K562 (cell line): ENCODE results near the gene C15orf62. TPM values are rescaled to one million over a fixed set of nuclear protein-coding genes. Genes with fewer than 3 reads are reported as not detected.

Source experiments
- BCL6 ChIP-seq: fragments of 250-450 bp; sonication (Bioruptor Pico); IDR thresholded peaks from 2 replicates; pipeline ENCODE4 v1.4.0; 2020
- CHD1 ChIP-seq: fragments of 200-600 bp; sonication (generic); IDR thresholded peaks from one replicate; pipeline ENCODE4 v1.6.1; 2012; ENCODE audit warnings: mild to moderate bottlenecking, moderate library complexity, low read length, inconsistent platforms
- FOXK1 ChIP-seq: sonication (generic); formaldehyde crosslinking; IDR thresholded peaks from 2 replicates; pipeline ENCODE4 v1.8.0; 2022; ENCODE audit warnings: missing genetic modification reagents, mild to moderate bottlenecking, borderline replicate concordance
- KLF1 ChIP-seq: fragments of 450-650 bp; IDR thresholded peaks from 2 replicates; pipeline ENCODE4 v1.6.1; 2016; ENCODE audit warnings: missing genetic modification characterization, missing compliant biosample characterization
- KLF10 ChIP-seq: fragments of 250-450 bp; sonication (Bioruptor Pico); IDR thresholded peaks from 2 replicates; pipeline ENCODE4 v1.6.1; 2021; ENCODE audit warnings: matching md5 sums
- NR3C1 ChIP-seq: sonication (generic); formaldehyde crosslinking; IDR thresholded peaks from 2 replicates; pipeline ENCODE4 v1.8.1; 2022; ENCODE audit warnings: missing genetic modification reagents
- NR4A1 ChIP-seq, 2 experiments: fragments of 250-450 bp in 1 of 2; fragments of 450-650 bp in 1 of 2; sonication (Bioruptor Pico) in 1 of 2; IDR thresholded peaks; 2 replicates each; pipeline versions ENCODE4 v1.4.0 to v1.6.1; 2016 to 2020; ENCODE audit warnings: mild to moderate bottlenecking in 2 of 2, missing compliant biosample characterization in 1 of 2, missing genetic modification characterization in 1 of 2, moderate library complexity in 1 of 2
- RB1 ChIP-seq: fragments of 450-650 bp; IDR thresholded peaks from 2 replicates; pipeline ENCODE4 v1.6.1; 2017; ENCODE audit warnings: low read depth, mild to moderate bottlenecking
- SMAD2 ChIP-seq: fragments of 150-350 bp; IDR thresholded peaks from 2 replicates; pipeline ENCODE4 v1.6.1; 2014; ENCODE audit warnings: low read depth, mild to moderate bottlenecking, low read length
- ZC3H8 ChIP-seq: fragments of 450-650 bp; IDR thresholded peaks from 2 replicates; pipeline ENCODE4 v1.6.1; 2017
- ZNF668 ChIP-seq: fragments of 250-450 bp; sonication (Bioruptor Pico); IDR thresholded peaks from 2 replicates; pipeline ENCODE4 v1.8.0; 2022; ENCODE audit warnings: mild to moderate bottlenecking, inconsistent platforms
- ZNF699 ChIP-seq: fragments of 250-450 bp; sonication (Bioruptor Pico); IDR thresholded peaks from 2 replicates; pipeline ENCODE4 v1.8.0; 2021; ENCODE audit warnings: mild to moderate bottlenecking, moderate library complexity; ENCODE audit not compliant: insufficient replicate concordance
- ZNF764 ChIP-seq: fragments of 250-450 bp; sonication (Bioruptor Pico); IDR thresholded peaks from 2 replicates; pipeline ENCODE4 v1.4.0; 2020; ENCODE audit warnings: low read depth, mild to moderate bottlenecking, moderate library complexity
- ZNF778 ChIP-seq: fragments of 450-650 bp; formaldehyde crosslinking; IDR thresholded peaks from 2 replicates; pipeline ENCODE4 v1.4.0; 2020; ENCODE audit warnings: mild to moderate bottlenecking, moderate library complexity
- polyA plus RNA-seq, 8 experiments: library from polyadenylated mRNA; depleted of rRNA in 4 of 8; stranded (reverse) in 5 of 8; unstranded in 3 of 8; fragments of >200 nt; fragmentation: Nextera tagmentation in 2 of 8; fragmentation: Illumina TruSeq in 1 of 8; extraction: Ambion mirVana in 2 of 8; extraction: Trizol in 1 of 8; gene quantifications; 2 replicates each; pipeline versions ENCODE4 v1.2.1 to v1.2.3, GENCODE V29; 2011 to 2014; ENCODE audit warnings: inconsistent platforms in 1 of 8, missing spikeins in 1 of 8
- total RNA-seq, 7 experiments: library from RNA; depleted of rRNA in 6 of 7; stranded (reverse); fragments of >200 nt in 6 of 7; fragmentation: Illumina TruSeq in 2 of 7; extraction: Trizol in 2 of 7; gene quantifications; 2 replicates each; pipeline versions ENCODE4 v1.2.1 to v1.2.3, GENCODE V29; 2011 to 2021; ENCODE audit warnings: low replicate concordance in 1 of 7
- TF ChIP-seq, protein P1 (sequence below): fragments of 200-800 bp; sonication (Bioruptor generic); IDR thresholded peaks from 2 replicates; pipeline ENCODE4 v1.6.1; 2016; ENCODE audit warnings: missing genetic modification characterization, missing compliant biosample characterization
- TF ChIP-seq, protein P2 (sequence below): sonication (generic); formaldehyde crosslinking; IDR thresholded peaks from 2 replicates; pipeline ENCODE4 v1.9.0; 2022; ENCODE audit warnings: mild to moderate bottlenecking, missing genetic modification reagents
- TF ChIP-seq, protein P3 (sequence below): fragments of 250-450 bp; sonication (Bioruptor Pico); IDR thresholded peaks from 2 replicates; pipeline ENCODE4 v1.4.0; 2020; ENCODE audit warnings: borderline replicate concordance
- TF ChIP-seq, protein P4 (sequence below): sonication (generic); formaldehyde crosslinking; IDR thresholded peaks from 2 replicates; pipeline ENCODE4 v1.8.1; 2022; ENCODE audit warnings: missing genetic modification reagents
- TF ChIP-seq, protein P5 (sequence below): sonication (generic); IDR thresholded peaks from 2 replicates; pipeline ENCODE4 v1.6.1; 2016

Gene C15orf62
- total and polyA plus RNA-seq, 9 of the 15 experiments (the other 6 are each of a cell fraction or from before 2014, with no cell fraction given) = 0.01 to 0.76 (median 0.30) TPM; not detected in 1

DNA sequence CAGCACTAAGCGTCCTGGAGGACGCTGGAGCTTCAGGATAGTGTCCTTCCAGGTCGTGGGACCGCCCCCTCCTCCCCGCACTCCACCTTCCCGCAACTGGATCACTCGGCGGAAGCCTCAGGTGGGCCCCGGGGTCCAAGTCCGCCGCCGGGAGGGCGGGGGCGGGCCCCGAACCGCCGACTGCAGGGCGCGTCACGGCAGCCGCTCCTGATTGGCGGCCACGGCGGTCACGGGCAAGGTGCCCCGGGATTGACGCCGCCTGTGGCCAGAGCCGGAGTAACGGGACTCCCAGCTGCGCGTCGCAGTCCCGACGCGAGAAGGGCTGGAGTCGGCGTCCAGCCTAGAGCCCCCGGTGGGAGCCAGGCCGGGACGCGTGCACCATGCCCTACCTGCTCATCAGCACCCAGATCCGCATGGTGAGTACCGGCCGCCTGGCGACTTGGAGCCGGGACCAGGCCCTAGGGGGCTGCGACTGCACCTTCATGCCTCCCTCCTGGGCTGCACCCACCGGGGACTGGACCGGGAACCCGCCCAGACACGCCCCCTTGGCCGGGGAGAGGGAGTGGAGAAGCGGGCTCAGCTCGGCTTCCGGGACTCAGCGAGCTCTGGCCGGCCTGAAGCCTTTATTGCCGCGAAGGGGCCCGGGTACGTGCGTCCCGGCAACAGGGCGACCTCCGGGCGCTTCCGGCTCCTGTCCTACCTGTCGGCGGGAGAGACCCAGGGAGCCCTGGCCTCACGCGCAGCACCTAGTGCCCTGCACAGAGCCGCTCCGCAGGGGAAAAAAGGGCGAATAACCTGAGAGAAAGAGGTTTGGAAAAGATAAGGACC, 5.8 kb upstream of the C15orf62 start, which contains the start of gene GCHFR (continued):
- TF ChIP-seq ZNF764 (CRISPR knock-in tag) = no peak
- TF ChIP-seq, protein P1, sequence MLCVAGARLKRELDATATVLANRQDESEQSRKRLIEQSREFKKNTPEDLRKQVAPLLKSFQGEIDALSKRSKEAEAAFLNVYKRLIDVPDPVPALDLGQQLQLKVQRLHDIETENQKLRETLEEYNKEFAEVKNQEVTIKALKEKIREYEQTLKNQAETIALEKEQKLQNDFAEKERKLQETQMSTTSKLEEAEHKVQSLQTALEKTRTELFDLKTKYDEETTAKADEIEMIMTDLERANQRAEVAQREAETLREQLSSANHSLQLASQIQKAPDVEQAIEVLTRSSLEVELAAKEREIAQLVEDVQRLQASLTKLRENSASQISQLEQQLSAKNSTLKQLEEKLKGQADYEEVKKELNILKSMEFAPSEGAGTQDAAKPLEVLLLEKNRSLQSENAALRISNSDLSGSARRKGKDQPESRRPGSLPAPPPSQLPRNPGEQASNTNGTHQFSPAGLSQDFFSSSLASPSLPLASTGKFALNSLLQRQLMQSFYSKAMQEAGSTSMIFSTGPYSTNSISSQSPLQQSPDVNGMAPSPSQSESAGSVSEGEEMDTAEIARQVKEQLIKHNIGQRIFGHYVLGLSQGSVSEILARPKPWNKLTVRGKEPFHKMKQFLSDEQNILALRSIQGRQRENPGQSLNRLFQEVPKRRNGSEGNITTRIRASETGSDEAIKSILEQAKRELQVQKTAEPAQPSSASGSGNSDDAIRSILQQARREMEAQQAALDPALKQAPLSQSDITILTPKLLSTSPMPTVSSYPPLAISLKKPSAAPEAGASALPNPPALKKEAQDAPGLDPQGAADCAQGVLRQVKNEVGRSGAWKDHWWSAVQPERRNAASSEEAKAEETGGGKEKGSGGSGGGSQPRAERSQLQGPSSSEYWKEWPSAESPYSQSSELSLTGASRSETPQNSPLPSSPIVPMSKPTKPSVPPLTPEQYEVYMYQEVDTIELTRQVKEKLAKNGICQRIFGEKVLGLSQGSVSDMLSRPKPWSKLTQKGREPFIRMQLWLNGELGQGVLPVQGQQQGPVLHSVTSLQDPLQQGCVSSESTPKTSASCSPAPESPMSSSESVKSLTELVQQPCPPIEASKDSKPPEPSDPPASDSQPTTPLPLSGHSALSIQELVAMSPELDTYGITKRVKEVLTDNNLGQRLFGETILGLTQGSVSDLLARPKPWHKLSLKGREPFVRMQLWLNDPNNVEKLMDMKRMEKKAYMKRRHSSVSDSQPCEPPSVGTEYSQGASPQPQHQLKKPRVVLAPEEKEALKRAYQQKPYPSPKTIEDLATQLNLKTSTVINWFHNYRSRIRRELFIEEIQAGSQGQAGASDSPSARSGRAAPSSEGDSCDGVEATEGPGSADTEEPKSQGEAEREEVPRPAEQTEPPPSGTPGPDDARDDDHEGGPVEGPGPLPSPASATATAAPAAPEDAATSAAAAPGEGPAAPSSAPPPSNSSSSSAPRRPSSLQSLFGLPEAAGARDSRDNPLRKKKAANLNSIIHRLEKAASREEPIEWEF = 0 out of 2 replicates have a peak, but pooled peaks have one; percentile 16
- TF ChIP-seq ZNF668 (CRISPR knock-in tag) = no peak
- TF ChIP-seq, protein P2, sequence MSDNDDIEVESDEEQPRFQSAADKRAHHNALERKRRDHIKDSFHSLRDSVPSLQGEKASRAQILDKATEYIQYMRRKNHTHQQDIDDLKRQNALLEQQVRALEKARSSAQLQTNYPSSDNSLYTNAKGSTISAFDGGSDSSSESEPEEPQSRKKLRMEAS (CRISPR knock-in tag) = no peak; the same call in 1 of the 2 replicates
- no peak for TF ChIP-seq CHD1
- peak; percentile 75 for TF ChIP-seq RB1
- no peak for TF ChIP-seq KLF10
- TF ChIP-seq NR4A1 (CRISPR knock-in tag; IDR thresholded peaks at IDR 0.05) = no peak
- 0 out of 2 replicates have a peak, but pooled peaks have one; percentile 35 for TF ChIP-seq NR4A1 (tag; IDR thresholded peaks at IDR 0.05)
- no peak for TF ChIP-seq NR3C1 (CRISPR knock-in tag)
- no peak for TF ChIP-seq SMAD2
- TF ChIP-seq, protein P3, sequence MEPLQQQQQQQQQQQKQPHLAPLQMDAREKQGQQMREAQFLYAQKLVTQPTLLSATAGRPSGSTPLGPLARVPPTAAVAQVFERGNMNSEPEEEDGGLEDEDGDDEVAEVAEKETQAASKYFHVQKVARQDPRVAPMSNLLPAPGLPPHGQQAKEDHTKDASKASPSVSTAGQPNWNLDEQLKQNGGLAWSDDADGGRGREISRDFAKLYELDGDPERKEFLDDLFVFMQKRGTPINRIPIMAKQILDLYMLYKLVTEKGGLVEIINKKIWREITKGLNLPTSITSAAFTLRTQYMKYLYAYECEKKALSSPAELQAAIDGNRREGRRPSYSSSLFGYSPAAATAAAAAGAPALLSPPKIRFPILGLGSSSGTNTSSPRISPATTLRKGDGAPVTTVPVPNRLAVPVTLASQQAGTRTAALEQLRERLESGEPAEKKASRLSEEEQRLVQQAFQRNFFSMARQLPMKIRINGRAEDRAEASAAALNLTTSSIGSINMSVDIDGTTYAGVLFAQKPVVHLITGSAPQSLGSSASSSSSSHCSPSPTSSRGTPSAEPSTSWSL (CRISPR knock-in tag) = no peak
- TF ChIP-seq KLF1 = no peak
- no peak for TF ChIP-seq ZNF699
- TF ChIP-seq, protein P4, sequence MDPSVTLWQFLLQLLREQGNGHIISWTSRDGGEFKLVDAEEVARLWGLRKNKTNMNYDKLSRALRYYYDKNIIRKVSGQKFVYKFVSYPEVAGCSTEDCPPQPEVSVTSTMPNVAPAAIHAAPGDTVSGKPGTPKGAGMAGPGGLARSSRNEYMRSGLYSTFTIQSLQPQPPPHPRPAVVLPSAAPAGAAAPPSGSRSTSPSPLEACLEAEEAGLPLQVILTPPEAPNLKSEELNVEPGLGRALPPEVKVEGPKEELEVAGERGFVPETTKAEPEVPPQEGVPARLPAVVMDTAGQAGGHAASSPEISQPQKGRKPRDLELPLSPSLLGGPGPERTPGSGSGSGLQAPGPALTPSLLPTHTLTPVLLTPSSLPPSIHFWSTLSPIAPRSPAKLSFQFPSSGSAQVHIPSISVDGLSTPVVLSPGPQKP (CRISPR knock-in tag) = no peak
- TF ChIP-seq, protein P5, sequence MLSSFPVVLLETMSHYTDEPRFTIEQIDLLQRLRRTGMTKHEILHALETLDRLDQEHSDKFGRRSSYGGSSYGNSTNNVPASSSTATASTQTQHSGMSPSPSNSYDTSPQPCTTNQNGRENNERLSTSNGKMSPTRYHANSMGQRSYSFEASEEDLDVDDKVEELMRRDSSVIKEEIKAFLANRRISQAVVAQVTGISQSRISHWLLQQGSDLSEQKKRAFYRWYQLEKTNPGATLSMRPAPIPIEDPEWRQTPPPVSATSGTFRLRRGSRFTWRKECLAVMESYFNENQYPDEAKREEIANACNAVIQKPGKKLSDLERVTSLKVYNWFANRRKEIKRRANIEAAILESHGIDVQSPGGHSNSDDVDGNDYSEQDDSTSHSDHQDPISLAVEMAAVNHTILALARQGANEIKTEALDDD = no peak
- no peak for TF ChIP-seq ZC3H8
- no peak for TF ChIP-seq BCL6 (CRISPR knock-in tag)
- no peak for TF ChIP-seq ZNF778 (CRISPR knock-in tag)
- no peak for TF ChIP-seq FOXK1 (CRISPR knock-in tag)
